NCI-H1048 (cell line): ENCODE results near the gene KCNK5.

Experiments
- DNase-seq: peaks from one replicate; lab custom pipeline; 2025; lab: John Stamatoyannopoulos, UW

KCNK5 gene

DNA sequence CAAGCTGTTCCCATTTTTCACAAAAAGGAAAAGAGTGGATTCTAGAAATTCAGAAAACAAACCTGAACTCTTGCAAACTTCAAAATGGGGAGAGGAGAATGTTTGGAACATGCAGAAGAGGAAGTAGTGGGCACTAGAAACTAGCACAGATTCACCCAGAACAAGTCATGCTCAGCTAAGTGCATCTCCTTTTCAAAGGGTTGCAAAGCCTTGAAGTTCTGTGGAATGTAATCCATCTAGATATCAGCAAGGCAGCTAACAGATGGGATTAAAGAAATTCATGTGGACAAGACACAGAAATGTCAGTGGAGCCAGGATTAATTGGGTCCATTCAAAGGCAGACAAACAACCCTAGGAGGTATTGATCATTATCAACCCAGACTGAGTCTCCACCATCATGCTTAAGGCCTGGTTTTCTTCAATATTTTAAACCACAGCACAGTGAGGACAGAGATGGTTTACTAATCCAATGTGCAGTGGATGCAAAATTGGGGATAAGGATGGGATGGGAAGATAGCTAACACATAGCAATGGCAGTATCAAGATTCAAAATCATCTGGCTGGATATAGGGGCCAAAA, 31.3 kb downstream of the KCNK5 start:
- DNase-seq: no peak

DNA sequence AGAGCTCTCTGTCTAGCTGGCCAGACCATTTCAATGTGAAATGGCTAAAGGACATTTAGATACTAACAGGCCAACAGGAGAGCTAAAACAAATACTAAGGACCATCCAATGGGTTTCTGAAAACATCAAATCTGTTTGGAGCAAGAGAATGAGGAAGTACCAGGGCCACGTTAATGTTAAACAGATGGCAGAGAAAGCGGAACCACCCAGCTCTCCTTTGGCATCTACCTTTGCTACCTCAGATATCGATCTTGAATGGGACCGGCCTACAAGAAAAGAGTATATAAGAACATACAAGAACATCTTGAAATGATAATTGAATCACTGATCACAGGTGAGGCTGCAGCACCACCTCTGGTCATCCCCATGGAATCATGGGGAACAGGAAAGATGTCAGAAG, 31.8 kb downstream of the KCNK5 start:
- no peak for DNase-seq

DNA sequence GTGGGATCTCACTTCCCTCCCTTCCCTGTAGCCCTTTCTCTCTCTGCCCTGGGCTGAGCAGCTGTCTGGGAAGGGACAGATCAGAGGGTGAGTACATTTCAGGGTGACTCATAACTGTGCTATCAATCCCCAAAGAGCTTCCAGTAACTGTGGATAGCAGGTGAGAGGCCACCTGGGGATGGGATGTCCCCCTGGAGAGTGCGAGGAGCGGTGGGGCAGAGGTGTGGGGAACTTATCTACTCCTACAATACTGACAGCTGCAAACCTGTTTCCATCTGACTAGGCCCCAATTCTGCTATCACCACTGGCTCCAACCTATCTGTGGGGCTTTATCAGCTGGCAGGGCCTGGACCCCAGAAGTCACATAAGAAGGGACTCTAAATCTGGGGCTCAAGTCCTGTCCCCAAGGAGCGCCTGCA, 32.6 kb downstream of the KCNK5 start:
- DNase-seq: no peak

DNA sequence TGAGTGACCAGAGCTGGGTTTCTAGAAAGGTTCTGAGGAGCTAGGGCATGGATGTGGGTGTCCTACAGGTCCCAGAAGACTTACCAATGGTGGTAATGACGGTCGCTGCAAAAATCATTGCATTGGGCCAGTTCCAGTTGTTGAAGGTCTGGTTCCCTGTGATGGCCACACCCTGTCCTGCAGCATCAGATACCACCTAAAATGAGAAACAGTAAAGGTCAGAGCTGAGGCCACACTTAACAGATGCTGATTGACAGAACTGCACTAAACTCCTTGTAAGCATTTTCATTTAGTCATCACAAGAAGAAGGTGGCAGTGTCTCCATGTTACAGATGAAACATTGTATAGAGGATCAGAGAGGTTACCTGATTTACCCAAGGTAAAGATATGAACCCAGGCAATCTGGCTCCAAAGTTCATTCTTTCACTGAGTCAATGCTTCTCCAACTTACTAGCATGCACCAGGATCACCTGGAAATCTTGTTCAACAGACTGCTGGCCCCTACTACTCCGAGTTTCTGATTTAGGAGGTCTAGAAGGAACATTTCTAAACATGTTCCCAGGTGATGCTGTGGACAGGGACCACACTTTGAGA, 33.4 kb downstream of the KCNK5 start:
- no peak for DNase-seq

DNA sequence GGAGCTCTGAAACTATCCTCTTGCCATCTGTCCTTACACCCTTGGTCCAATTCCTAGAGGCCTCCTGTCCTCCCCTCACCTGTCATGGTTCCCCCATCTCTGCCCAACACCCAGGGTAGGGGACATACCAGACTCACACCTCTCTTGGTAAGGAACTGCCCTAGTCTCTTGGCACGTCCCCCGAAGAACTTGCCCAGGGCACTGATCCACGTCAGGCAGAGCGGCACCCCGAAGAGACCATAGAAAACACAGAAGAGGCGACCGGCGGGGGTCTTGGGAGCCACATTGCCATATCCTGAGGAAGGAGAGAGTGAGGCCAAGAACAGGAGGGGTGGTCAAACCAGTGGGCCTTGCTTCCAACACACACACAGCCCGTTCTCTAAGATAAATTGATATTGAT, 34.8 kb downstream of the KCNK5 start:
- no peak for DNase-seq

DNA sequence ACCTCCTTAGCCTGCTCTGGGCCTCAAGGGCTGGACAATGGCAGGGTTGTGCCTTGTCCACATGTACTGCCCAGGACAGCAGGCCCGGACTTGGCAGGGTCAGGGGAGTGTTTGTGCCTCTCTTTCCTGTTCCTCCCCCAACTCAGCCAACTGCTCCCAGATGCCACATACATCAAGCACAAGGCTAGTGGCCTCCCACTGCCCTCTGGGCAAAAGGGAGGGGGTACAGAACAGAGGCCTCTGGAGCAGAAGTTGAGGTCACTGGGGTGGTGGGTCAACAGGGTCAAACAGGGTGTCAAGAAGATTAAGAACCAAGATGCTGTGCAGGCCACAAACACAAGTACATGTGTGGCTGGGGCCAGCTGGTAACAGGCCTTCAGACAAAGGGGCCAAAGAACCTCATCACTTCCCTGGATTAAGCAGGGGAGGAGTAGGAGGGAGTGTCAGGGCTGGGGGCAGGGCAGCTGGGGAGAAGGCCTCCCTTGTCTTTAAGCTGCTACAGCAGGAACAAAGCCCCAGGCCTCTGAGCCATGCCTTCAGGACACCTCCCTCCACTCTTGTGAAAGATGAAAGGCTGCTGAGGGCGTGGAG, 36.0 kb downstream of the KCNK5 start:
- no peak for DNase-seq

DNA sequence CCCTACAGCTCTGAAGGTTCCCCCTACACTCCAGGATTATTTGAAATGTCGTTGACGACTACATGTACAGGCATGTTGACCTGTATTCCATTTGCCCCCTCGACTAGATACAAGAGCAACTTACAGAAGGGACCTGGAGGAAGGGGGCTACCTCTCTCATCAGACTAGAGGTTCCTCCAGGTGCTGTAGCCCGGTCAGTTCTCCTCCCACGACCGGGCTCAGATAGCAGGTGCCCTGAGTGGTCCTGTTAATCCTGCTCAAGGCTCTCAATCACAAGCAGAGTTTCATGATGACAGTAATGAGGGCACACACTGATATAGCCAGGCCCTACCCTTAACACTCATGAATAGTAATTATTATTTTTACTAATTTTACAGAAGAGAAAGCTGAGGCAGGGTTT, 36.5 kb downstream of the KCNK5 start:
- DNase-seq: no peak

DNA sequence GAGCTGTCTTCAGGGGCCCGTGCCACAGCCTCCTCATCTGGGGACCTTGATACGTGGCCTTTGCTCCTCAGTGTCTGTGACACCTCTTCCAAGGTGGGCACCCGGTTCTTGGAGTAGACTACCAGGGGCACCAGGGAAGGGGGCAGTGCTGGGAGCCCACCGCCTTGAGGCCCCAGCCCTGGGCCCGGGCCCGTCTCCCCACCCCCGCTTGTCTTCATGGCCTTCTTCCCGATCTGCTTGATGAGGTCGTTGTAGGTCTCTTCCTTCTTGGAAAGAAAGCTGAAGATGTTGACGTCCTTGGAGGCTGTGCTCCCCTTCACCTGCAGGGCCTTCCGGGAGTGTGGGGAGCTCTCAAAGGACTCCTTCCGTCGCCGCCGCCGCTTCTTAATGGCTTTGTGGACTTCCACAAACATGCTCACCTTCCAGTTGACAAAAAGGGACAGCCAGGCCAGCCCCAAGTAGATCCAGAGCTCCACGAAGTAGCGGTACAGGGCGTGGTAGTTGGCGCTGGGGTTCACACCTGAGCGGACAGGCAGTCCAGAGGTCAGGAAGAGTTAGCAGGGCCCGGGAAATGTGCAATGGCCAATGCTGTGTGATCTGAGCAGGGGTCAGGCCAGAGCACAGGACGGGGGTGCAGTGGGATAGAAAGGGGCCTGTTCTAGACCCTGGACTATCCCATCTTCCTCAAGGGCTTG, 37.9 kb downstream of the KCNK5 start:
- DNase-seq: no peak

DNA sequence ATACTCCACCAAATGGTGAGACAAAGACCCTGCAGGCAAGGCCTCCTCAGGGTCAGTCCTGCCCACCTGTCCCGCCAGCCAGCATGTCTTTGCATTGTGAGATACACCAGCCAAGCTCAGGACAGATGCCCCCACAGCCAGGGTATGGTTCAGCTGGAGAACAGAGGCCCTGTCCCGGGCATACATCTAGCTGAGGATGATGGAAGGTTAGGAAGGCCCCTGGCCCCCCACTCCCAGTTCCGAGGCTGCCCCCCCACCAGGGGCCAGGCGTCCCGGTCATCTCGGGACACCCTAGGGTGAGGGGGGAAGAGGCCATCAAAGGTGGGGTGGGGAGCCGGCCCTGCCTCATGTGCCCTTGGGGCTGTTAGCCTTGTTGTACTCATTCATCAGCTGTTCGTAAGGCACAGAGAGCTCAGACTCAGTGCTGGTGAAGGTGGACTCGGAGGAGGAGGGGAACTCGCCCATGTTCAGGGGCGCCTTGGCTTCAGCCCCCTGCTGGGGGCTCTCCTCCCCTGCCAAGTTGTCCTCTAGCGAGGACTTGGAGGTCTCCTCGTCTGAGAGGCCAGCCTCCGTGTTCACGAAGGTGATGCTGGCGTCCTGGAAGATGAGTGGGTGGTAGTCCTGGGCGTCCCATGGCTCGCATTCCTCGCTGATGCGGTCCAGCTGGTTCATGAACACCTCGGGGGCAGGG, 38.6 kb downstream of the KCNK5 start:
- DNase-seq: no peak

DNA sequence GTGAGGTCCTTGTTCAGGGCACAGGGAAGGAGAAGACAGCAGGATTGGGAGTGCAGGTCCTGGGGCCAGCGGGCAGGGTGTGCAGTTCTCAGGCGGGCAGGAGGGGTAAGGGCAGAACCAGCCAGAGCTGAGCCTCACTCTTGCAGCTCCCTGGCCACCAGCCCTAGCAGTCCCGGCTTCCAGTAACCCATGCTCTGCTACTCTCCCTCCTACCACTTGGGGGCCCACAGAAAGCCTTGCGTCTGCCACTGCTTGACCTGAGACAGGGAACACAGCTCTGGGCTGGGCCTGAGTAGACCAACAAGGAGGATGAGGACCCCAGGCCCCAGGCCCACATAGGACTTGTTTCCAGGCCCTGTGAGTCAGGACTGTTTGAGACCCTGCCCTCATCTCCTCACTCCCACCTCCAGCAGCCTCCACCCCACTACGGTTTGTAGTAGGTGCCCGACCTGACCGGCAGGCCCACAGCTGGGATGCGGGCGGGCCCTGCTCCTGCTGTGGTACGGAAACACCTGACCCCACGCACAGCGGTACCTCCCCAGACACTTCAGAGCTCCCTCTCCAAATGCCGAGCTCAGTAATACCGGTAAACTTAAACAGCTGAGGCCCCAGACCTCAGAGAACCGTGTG, 39.2 kb downstream of the KCNK5 start:
- no peak for DNase-seq

DNA sequence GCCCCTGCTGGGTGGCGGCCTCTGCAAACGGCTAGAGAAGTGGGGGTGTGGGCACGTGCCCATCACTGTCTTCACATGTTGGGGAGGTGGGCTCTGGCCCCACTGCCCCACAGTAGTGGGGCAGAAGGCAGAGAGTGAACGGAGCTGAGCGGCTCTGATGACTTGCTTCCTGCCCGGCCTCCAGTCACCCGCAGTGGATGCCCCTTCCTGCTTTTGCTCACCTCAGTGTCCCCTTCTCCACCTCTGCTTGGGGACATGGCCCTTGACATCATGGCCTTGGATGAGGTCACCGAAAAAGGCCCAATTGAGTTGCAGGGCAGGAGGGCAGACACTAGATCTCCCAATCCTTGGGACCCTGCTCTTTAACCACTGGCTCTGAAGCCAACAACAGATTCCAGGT, 40.1 kb downstream of the KCNK5 start:
- DNase-seq: no peak

DNA sequence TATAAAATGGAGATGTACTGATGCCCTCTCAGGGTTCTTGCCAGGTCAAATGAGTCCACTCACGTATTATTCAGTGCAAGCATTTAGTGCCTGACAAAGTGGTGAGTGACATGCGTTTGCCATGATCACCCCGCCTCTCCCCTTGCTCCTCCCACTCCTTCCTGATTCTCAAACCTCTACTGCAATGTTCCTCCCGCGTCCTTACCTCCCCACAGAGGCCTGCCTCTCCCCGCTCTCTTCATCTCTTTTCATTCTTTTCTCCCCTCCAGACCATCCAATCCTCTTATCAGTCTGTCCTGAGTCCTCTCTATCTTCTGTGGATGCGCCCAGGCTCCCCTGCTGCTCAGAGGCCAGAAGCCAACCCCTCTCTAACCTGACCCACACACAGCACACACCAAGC, 40.7 kb downstream of the KCNK5 start:
- DNase-seq: no peak

DNA sequence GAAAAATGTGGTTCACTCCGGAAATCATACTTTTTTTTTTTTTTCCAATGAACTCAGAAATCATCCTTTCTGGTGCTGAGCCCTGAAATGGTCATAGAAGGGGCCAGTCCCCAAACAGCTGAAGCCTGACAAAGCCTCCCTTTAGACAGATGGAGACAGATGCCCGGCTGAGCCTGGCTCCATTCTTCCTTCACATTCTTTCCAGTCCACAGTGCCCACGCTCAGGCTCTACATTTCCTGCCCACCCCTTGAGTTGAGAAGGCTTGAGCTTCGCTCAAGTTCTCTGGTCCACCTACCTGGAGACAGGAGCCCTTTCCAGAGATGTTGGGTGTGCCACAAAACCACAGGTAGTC, 41.2 kb downstream of the KCNK5 start:
- DNase-seq: no peak

DNA sequence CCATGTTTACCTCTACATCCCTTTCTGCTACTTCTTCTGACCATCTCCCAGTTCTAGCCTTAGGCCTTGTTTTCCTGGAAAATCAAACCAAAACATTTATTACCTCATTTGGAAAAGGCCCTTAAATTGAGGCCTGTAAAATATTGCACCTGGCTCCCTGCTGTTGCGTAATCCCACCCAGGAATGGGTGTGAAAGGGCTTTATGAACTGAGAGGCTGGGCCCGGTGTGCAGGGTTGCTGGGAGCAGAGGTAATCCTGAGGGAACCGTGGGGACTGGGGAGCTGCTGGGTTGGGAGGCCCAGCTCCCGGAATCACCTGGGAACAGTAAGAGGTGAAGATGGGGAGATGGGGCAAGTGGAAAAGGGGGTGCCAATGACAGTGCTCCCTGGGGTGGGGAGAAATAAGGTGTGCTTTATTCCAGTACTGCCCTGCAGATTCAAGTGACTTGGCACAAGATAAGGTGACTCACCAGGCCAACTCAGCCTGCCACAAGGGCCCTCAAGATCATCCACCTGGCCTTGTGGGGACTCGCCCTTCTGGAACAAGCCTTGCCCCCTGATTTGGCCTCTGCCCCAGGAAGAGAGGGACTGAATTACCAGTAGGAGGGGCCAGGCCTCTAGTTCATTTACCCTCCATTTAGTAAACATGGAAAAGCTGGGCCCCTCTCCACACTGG, 44.2 kb downstream of the KCNK5 start:
- no peak for DNase-seq

DNA sequence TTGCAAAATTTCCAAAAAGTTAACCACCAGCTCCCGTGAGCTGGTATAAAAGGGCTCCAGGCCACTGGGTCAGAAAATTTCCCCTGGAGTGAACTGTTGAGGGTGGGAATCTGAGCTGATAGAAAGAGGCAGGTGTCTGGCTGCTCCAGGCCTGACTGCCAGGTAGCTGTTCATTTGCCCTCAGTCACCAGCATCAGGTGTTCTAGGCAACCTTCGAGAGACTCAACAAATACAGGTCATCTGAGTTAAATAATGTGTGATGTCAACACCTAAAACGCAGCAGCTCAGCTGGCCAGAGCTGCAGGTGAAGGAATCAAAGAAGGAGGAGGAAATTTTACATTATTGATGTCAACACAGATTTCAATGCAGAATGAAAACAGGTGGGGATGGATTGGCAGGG, 46.7 kb downstream of the KCNK5 start:
- no peak for DNase-seq

DNA sequence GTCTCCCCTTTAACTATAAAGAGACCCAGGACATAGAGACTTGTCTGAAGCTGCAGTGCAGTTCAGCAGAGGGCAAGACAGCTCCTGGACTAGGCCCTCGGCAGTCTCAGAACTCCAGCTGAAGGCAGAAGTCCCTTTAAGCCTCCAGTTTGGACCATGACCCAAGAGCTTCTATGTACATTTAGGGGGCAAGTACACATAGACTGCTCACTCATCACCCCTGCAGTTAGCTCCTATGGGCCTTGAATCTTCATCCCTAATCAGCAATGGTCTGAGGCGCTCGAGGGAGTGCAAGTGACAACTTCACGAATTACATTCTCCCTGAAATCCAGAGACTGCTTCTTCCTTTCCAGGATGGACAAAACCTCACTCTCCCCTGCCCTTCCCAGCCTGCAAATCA, 47.4 kb downstream of the KCNK5 start:
- no peak for DNase-seq

DNA sequence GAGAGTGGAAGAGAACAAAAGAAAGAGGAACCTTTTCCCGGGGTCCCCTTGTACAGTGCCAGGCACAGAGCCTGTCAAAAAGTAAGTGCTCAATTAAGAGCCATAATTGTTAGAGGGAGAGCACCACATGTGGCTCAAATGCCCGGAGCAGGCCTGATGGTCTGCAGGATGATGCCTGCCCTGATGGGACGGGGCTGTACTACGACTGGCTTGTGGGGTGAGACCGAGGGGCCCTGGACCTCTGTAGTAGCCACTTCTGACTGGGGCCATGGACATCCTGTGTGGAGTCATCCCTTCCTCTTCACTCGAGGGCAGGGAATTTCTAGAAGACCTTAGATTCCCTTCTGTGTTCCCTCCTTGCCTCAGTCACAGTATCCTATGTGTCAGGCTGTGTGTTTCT, 47.9 kb downstream of the KCNK5 start:
- no peak for DNase-seq

DNA sequence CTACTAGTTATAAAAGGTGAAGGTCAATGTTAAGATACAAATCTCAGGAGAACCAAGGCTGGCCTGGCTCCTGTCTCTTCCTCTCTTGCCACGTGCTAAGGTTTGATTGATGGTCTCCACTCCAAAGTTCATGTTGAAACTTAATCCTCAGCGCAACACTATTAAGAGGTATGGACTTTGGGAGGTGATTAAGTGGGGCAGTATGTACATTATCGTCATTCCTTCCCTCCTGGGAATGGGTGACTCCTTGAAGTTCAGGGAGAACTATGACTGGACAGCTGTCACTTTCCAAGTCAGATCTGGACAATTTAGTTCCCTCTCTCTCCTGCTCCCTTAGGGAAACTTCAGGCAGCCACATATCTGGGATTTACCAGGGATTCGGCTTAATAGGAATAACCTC, 50.5 kb downstream of the KCNK5 start:
- no peak for DNase-seq

DNA sequence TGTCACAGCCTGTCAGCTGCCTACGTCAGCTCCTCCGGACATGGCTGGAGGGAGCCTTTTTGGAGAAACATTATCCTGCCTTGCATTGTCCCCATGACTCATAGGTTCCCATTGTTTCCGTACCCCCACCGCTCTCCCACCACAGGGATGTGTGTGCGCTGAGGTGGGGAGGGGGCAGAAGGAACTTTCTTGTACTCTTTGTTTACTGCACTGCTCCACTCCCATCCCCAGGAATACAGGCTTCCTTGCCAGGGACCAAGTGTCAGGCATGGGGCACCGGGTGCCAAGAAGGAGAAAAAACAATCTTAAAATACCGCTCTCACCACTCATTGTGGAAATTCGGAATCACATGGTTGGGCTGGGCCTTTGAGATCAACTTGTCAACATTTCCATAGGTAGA, 51.0 kb downstream of the KCNK5 start:
- DNase-seq: no peak

DNA sequence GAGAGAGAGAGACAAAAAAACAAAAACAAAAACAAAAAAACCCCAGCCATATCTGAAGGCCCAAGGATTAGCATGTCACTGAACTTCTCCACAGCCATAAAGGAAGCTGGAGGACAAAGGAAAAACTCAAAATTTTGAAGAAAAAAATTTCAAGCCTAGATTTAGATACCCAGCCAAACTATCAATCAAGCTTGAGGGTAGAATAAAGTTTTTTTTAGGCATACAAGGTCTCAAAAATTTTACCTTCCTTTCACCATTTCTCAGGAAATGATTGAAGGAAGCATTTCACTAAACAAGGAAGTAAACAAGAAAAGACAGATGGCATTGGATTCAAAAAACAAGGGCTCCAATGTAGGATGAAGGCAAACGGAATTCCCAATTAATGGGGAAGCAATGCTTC, 52.1 kb downstream of the KCNK5 start:
- DNase-seq: no peak

DNA sequence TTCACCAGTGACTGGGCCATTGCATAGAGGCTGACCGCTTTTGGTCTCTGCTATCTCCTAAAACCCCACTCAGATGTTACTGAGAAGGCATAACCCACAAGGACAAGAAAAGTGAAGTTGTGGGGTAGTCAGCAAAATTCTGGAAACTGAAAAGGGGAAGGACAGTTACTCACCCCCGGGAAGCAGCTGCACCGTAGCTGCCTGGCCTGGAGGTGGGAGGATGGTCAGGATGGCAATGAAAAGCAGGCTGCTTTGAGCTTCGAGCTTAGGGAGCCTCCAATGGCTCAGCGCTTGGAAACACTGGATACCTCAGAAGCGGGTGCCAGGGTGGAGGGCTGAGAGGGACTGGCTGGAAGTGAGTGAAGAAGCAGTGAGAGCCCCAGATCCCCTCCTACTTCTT, 56.0 kb downstream of the KCNK5 start:
- DNase-seq: no peak

DNA sequence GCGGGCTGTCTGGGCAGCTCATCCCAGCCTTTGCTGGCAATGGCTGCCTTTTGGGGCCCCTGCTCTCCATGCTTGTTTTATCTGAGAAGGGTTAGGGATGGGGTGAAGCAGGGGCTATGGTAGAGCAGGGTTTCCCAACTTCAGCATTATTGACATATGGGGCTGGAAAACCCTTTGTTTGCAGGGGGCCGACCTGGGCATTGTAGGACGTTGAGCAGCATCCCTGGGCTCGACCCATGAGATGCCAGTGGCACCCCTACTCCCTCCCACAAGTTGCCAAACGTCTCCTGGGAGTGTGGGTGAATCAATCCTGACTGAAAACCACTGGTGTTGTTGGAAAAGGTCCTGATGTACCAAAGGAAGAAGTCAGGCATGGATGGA, 56.9 kb downstream of the KCNK5 start:
- DNase-seq: no peak
